HG02759 (cell line): ENCODE results near the gene IFI30.
A peak's percentile ranks its signal among the peaks of the same experiment; 100 is the strongest.

Experiments
- ATAC-seq: cut with Tn5 transposase; IDR thresholded peaks from one replicate; pipeline ENCODE4 v1.9.1; 2021; ENCODE audit warnings: mild to moderate bottlenecking, moderate library complexity; ENCODE audit not compliant: unreplicated experiment

The IFI30 gene

GRCh38 chr19:18170714-18171255, 2.8 kb upstream of the IFI30 start:
- peak; percentile 26 for ATAC-seq

DNA sequence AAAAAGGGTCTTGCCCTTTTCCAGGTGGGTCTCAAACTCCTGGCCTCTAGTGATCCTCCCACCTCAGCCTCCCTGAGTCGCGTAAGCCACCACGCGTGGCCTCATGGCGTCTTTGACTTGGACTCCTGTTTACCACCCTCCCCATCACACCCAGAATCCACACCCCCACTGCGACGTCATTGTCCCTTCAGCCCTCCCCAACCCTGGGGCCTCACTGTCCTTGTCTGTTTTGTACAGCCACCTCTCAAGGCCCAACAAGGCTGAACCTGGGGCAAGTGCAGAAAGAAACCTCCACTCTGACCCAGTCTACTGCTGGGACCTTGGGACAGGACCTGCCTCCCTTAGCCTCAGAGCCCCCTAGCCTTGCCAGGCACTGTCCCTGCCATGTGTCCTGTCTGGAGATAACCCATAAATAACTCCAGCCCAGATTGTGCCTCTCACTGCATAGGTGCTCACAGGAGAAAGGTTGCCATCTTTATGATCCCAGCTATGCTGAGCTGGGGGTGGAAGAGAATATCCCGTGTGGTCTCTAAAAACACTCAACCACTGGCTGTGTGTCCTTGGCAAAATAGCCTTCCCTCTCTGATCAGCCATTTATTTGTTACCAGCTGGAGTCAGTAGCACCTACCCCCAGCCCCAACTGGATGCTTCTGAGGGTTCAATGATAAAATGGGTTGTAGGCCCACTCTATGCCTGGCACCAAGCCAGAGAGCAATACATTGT, 1.8 kb upstream of the IFI30 start:
- no peak for ATAC-seq

GRCh38 chr19:18172331-18173053, 1.1 kb upstream of the IFI30 start:
- ATAC-seq = no peak

- ATAC-seq = peak; percentile 7
Observed at GRCh38 chr19:18173054-18173571, 500 bp upstream of the IFI30 start.

- ATAC-seq = no peak
Observed at GRCh38 chr19:18174983-18175382, 1.4 kb downstream of the IFI30 start.

- no peak for ATAC-seq
Observed at GRCh38 chr19:18176367-18177310, 3.0 kb downstream of the IFI30 start.

DNA sequence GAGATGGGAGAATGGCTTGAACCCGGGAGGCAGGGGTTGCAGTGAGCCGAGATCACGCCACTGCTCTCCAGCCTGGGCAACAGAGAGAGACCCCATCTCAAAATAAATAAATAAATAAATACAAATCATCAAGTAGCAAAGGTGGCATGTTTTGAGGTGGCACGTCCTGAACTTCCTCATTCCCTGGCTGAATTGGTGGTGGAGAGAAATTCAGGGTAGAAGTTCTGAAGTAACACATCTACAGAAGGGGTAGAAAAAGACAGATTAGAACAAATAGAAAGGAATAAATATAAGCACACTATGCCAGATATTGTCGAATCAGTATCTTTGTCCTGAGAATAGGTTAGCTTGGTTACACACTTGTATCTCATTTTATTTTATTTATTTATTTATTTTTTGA, 6.3 kb downstream of the IFI30 start:
- no peak for ATAC-seq

DNA sequence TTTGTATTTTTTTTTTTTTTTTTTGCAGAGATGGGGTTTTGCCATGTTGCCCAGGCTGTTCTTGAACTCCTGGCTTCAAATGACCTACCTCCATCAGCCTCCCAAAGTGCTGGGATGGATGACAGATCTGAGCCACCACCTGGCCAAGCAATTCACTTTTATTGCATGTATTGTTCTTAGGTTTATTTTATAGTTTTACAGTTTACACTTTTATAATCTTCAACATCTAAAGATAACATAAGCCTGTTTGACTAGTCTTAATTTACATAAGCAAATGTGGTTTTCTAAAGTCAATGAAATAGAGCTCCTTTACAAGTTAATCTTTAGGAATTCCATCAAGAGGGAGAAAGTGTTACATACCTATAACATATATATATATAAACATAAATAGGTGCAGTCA, 9.9 kb downstream of the IFI30 start:
- no peak for ATAC-seq

- no peak for ATAC-seq
Observed at GRCh38 chr19:18185538-18185937, 11.9 kb downstream of the IFI30 start.

GRCh38 chr19:18190278-18190677, 16.7 kb downstream of the IFI30 start:
- no peak for ATAC-seq

GRCh38 chr19:18191640-18192062, 18.0 kb downstream of the IFI30 start:
- ATAC-seq = no peak

DNA sequence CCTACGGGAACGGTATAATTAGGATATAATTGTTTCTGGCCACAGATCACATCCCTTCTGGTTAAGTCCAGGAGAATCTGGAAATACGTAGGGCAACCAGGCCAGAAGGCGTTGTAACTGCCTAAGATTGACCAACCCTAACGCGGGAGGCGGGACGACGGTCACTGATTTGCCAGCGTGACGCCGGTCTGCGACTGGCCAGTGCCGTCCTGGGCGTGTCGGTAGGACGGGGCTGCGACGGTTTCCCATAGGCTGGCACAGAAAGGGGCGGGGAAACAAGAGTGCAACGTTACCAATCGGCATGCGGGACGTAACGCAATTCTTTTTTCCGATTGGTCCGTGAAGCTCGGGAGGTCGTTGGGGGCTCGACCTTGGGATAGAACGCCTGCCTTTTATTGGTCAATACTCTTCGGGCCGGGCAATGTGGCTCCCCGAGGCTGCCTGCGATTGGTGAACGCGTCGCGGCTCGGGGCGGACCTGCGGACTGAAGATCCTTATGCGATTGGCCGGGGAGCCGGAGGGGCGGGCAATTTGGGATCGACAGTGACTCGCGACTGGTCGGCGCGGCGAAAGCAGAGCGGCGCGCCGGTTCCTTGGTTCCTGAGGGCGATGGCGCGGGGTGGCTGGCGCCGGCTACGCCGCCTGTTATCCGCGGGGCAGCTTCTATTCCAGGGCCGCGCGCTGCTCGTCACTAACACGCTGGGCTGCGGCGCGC, 19.2 kb downstream of the IFI30 start, which contains the start of gene MPV17L2:
TSS of gene MPV17L2 (plus strand) at position 546 of the 715 bp plus-strand sequence. CDS start at position 610, 64 bp downstream.
- ATAC-seq = peak; percentile 88

- no peak for ATAC-seq
Observed at GRCh38 chr19:18193388-18194180, 20.0 kb downstream of the IFI30 start.

GRCh38 chr19:18194181-18194530, 20.5 kb downstream of the IFI30 start:
- ATAC-seq = no peak

DNA sequence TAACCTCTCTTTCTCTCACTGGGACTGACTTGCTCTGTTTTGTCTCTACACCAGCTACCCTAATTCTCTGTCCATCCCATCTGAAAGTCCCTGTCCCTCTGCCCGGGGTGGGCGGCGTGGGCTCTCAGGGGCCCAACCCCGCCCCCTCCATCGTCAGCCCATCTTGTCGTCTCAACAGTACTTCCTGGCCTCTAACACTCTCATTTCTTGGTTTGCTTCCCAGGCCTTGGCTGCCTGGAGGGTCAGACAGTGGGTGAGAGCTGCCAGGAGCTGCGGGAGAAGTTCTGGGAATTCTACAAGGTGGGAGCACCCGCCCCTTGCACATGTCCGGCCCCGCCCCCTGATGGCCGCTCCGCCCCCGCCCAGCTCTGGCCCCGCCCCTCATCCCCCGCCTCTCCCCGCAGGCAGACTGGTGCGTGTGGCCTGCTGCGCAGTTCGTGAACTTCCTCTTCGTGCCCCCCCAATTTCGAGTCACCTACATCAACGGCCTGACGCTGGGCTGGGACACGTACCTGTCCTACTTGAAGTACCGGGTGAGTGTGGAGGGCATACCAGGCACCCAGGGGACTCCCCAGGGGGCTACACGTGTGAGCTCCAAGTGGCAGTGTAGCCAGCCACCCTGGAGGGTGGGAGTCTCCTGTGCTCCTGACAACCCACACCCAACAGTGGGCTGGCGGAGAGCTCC, 21.1 kb downstream of the IFI30 start:
- ATAC-seq = no peak

- no peak for ATAC-seq
Observed at GRCh38 chr19:18196511-18196845, 22.9 kb downstream of the IFI30 start.

DNA sequence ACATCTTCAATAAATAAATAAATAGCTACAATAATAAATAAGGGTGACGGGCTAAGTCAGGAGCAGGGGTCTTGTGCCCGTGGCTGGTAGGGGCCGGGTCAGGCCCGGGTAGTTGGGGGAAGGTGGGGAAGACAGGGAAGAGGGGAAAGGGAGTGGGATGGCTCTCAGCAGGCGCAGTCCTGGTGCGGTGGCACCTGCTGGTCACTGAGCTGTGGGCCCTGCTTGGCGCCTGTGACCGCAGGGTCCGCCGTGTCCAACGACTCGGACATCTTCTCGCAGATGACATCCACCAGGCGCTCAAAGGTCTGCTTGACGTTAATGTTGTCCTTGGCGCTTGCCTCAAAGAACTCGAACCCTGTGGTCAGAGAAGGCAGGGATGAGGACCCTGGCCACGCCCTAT, 23.7 kb downstream of the IFI30 start:
- no peak for ATAC-seq

DNA sequence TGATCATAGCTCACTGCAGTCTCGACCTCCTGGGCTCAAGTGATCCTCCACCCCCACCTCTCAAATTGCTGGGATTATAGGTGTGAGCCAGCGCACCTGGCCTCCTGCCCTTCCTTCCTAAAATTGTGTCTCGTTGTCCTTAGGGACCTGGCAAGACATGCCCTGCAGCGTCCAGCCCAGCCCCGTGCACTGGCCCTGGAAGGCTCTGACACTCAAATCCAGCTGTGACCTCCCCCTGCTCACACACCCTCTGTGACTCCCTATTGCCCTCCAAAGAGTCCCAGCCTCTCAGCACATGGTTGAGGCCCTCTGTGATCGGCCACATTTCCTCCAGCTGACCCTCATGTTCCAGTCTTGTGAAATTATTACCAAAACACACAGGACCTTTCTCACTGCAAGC, 24.3 kb downstream of the IFI30 start:
- no peak for ATAC-seq

DNA sequence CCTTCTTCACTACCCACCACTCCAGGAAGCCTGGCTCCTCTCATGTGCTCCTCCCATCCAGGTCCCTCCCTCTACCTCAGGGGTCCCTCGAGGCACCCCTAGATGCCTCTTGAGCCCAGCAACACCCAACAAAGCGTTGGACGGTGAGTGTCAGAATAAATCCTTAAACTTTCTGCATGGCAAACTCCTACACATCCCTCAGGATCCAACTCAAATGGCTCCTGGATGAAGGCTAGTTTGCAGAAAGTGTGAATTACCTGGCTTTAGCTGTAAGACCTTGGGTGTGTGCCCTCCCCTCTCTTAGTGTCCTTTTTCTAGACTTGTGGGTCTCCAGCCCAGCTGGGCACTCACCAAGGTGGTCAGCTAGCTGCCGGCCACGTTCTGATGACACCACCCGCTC, 24.8 kb downstream of the IFI30 start:
- ATAC-seq = no peak
